HUDEP-2 (cell line): ENCODE measurements around the gene GKN2.

ENCODE experiments used
- DNase-seq, 76 experiments: peaks; one replicate each; lab custom pipeline; 2025; ENCODE audit not compliant: unreplicated experiment in 76 of 76; lab: John Stamatoyannopoulos, UW

GKN2 gene

DNA sequence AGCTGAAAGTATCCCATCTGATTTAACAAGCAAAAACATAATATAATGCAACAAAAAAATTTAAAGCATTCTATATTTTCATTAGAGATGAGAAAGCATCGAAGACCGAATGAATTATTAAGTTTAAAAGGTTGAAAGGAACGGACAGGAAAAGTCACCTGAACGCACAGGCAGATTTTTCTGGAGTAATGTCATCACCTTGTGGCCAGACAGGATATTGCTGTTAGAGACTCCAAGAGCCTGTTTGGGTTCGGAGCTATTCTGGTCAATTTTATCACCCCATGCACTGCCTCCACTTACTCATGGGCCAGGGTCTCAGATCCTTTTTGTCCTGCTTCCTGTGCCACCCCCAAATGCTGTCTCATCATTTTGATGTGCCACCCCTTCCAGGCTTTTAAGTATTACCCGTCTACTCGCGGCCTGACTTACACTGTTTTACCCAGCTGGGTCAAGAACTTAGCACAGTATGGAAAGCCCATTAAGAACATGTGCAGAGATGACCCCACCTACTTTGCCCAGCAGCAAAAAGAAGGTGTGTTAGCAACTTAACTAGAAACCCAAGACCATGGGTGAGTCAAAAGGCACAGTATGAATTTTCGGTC, 27.3 kb downstream of the GKN2 start:
- peak in 23 of 76 experiments; percentile 1 to 43 (median 18) for DNase-seq

DNA sequence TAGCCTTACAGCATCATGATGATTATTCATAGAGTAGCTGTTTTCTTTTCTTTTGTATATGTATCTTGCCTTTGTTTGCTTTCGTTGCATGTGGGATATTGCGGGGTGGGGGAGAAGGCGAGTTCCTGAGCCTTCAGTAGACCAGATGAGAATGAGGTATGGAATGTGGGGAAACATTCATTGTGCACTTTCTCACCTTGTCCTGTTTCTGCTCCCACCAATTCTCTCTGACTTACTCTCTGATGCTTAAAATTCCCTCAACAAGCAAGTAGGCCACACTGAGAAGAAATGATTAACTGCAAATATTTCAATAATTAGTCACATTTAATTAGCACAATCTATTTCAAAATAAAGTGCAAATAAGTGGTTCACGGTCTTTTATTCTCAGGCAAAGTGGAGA, 31.0 kb downstream of the GKN2 start:
- DNase-seq: no peak

- no peak for DNase-seq
Observed at GRCh38 chr2:68920481-68921170, 32.1 kb downstream of the GKN2 start.

DNA sequence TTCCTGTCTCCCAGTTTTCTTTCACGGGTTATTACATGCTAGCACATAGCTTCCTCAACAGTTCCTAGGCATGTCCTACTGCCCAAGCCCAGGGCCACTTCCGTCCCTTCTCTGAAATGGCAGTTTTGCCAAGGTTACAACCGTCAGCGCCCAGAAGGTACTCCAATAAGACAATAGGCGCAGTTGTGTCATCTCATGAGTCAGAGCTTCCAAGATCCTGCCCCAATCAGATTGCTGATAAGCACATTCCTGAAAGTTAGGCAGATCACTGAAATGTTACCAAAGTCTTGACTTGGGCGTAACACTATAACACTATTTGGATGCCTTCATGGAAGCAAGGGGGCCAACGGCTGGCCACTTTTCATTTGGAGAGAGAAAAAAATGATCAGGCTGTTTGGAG, 34.2 kb downstream of the GKN2 start:
- no peak for DNase-seq

GRCh38 chr2:68917034-68917718, 35.5 kb downstream of the GKN2 start:
- no peak for DNase-seq

GRCh38 chr2:68916226-68916625, 36.5 kb downstream of the GKN2 start:
- DNase-seq: no peak

- no peak for DNase-seq
Observed at GRCh38 chr2:68915393-68915792, 37.3 kb downstream of the GKN2 start.

GRCh38 chr2:68913359-68913758, 39.3 kb downstream of the GKN2 start:
- no peak for DNase-seq

GRCh38 chr2:68912732-68913131, 40.0 kb downstream of the GKN2 start:
- no peak for DNase-seq

GRCh38 chr2:68912111-68912510, 40.6 kb downstream of the GKN2 start:
- DNase-seq: peak in 1 of 76 experiments; percentile 1

DNA sequence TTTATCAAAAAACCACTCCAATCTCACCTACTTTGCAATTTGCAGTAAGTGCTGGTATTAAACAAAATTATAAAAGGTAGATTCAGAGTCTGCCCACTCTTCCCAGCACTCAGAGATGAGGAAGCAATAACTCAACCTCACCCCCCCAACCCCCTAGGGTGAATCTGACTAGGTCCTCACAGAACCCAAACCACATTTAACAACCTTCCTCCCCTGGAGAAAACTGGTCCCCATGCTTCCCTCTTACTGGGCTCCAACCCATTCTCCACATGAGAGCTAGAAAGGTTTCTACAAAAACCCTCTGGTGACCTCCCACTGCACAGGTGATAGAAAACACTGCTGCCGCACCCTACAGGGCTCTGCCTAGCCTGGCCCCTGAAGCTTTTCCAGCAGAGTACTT, 41.0 kb downstream of the GKN2 start:
- DNase-seq: no peak

DNA sequence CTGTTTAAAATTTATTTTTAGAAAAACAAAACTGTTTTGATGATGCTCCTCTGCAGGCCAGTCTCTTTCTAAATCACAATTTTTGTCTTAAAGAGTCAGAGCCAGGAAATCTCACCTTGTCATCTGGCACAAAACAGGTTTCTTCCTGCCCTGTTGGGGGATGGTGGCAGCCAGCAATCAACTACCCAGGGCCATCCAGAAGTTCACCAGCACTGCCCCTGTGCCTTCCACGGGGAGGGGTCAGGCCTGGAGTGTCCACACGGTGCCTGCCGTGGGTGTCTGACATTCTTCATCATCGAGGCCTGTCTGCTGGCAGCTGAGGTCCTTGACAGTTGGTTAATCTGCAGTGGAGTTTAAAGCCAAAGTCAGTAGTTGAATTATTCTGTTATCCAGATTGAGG, 41.4 kb downstream of the GKN2 start:
- DNase-seq: no peak

GRCh38 chr2:68909793-68910674, 42.7 kb downstream of the GKN2 start:
- DNase-seq: peak in 63 of 76 experiments; percentile 1 to 76 (median 40)

DNA sequence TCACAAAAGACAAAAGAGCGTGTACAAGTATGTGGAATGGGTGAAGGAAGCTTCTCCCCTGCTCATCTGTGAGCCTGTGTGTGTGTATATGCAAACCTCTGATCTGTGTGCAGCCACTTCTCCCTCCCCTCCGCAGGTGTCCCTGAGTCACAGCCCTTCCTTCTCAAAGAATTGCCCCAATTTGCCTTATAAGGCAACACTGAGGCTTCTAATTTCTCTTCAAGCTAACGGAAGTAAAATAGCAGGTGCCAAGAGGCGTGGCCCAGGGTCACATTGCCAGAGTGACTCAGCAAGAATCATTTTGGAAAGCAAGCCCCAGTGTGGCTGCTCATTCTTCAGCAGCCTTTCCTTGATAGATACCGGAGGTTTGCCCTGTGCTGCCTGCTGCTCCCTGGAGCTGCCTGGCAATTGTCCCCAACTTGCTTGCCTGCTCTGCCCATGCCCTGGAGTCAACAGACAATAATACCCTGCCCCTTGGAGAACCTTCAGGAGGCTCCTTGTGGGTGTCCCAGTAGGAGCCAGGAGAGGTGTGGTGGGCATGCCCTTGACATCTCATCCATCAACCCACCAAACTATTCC, 44.2 kb downstream of the GKN2 start:
- DNase-seq: peak in 73 of 76 experiments; percentile 6 to 90 (median 60)

DNA sequence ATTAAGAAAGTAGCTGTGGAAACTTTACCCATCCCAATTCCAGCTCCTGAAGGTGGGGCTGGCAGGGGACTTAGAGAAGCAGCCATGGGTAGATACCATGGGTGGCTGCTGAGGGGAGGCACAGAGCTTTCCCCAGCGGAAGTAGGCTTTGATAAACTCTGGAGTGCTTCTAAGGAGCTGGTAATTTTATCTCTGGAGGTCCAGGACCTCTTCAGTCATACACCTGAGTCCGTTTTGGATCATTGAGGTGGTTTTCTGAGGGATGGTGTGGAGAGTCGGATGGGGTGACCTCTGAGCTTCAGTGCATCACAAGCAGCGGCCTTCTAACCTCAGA, 44.8 kb downstream of the GKN2 start:
- no peak for DNase-seq

DNA sequence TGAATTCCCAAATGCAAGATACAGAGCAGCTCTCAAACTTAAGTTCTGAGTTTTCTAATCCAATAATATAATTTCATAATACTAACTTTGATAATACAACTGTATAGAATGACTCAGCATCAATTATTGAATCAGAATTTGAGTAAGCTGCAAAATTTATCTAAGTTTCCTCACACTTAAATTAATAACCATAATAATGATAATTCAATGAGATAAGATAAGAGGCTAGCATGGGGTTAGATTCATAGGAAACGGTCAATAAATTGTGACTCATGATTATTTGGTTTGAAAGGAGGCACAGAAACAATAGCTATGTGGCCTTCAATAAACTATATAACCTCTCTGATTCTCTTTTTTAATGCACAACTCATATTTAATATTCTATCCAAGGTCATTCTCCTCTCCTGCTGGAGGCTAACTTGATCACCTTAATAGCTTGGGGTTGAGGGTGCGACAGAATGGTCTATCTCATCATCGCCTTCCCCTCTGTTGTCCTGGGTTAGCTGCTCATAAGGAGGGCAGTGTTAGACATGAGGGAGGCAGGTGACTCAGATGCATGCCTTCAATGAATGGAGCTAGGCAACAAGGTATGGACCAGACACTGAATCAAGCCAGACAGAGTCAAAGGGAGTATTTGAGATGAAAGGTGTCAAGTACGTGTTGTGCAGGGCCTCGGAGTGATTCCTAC, 45.3 kb downstream of the GKN2 start:
- peak in 1 of 76 experiments; percentile 3 for DNase-seq

DNA sequence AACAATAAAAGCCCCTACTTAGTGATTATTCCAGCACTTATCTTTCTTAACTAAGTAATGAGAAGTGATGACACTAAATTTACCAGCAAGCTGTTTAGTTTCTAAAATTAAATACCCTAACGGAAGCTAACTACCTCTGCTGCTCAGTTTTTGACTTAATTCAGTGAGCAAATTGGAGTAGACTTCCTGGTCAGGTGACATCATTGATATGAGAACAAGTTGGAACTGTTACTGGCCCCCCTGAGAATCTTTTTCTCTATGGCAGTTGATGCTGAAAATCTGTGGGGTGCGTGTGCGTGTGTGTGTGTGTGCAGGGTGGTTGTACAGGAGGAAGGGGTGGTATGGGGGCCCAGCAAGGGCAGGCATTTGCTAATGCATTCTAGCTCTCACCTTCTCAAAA, 46.0 kb downstream of the GKN2 start:
- DNase-seq: no peak

- DNase-seq: no peak
Observed at GRCh38 chr2:68905116-68905515, 47.6 kb downstream of the GKN2 start.

- no peak for DNase-seq
Observed at GRCh38 chr2:68901561-68901960, 51.1 kb downstream of the GKN2 start.

GRCh38 chr2:68901199-68901514, 51.5 kb downstream of the GKN2 start:
- DNase-seq: peak in 2 of 76 experiments; percentile 11 to 27
